Activated CD8-positive, alpha-beta T cell treated with anti-CD3 and anti-CD28 coated beads for 36 hours (primary cell): Measurements from ENCODE around the gene GSTP1. TPM values are rescaled to one million over a fixed set of nuclear protein-coding genes. Genes with fewer than 3 reads are reported as not detected.
"Not testable (repeated sequence)": the region's sequence is repeated elsewhere in the genome, so short reads cannot be mapped to it uniquely, and the experiment has no call there.

Experiments used
- ATAC-seq: fragments of 200-7000 bp; cut with Tn5 transposase; one replicate; pipeline ENCODE4 v1.10.0; 2021; ENCODE audit warnings: mild to moderate bottlenecking, moderate library complexity
- CTCF ChIA-PET: fragments of 350-600 bp; sonication (Branson Sonifier 250); formaldehyde crosslinking; loops from one replicate; lab custom pipeline; 2021; ENCODE audit warnings: antibody characterized with exemption; lab: Charles Lee
- POLR2A ChIA-PET: fragments of 350-600 bp; sonication (Branson Sonifier 250); formaldehyde crosslinking; loops from one replicate; lab custom pipeline; 2021; ENCODE audit warnings: antibody characterized with exemption; lab: Charles Lee
- DNase-seq: peaks from one replicate; pipeline ENCODE4 v3.0.0-alpha.2; 2020
- H3K27ac Mint-ChIP-seq: one replicate; pipeline ENCODE4 v1.8.0; 2021; ENCODE audit warnings: mild to moderate bottlenecking, mixed read lengths
- H3K27me3 Mint-ChIP-seq: one replicate; pipeline ENCODE4 v1.8.0; 2021; ENCODE audit warnings: mixed read lengths
- H3K36me3 Mint-ChIP-seq: one replicate; pipeline ENCODE4 v1.8.0; 2021; ENCODE audit warnings: low read depth, mixed read lengths
- H3K4me1 Mint-ChIP-seq: one replicate; pipeline ENCODE4 v1.8.0; 2021; ENCODE audit warnings: low read depth, mixed read lengths
- H3K4me3 Mint-ChIP-seq: one replicate; pipeline ENCODE4 v1.8.0; 2021; ENCODE audit warnings: mild to moderate bottlenecking, moderate library complexity, mixed read lengths
- H3K9me3 Mint-ChIP-seq: one replicate; pipeline ENCODE4 v1.8.0; 2021; ENCODE audit warnings: mixed read lengths
- CTCF ChIP-seq: fragments of 200-600 bp; IDR thresholded peaks from one replicate; pipeline ENCODE4 v1.8.0; 2022; ENCODE audit warnings: antibody characterized with exemption, mild to moderate bottlenecking
- intact Hi-C: fragments of 100-400 bp; cut with micrococcal nuclease; formaldehyde crosslinking; loops from one replicate; pipeline ENCODE4 v1.10.0; 2022
- total RNA-seq, 2 experiments: library from RNA; stranded (reverse); gene quantifications; one replicate each; pipeline ENCODE4 v1.2.3, GENCODE V29; 2021

Gene GSTP1
- total RNA-seq, 2 experiments from 2014 or later: 467 to 472 TPM

- ATAC-seq: no peak
- H3K27ac Mint-ChIP-seq: no peak overlapping the region
- intact Hi-C loops: no loop called here
- ChIA-PET CTCF (interaction anchor here (0.9 kb wide), 1 partner anchor 22 kb away, joined by 3 read pairs; no protein-coding TSS in a partner anchor), POLR2A (no interaction called here)
- no peaks in the 10 kb centered on the region for H3K9me3 Mint-ChIP-seq
- peaks cover 3% of the 10 kb centered on the region for H3K36me3 Mint-ChIP-seq
- no peaks in the 10 kb centered on the region for H3K4me1 Mint-ChIP-seq
- H3K27me3 Mint-ChIP-seq: no peaks in the 10 kb centered on the region
- TF ChIP-seq CTCF: no peak
- no peak overlapping the region for H3K4me3 Mint-ChIP-seq
- DNase-seq: no peak
Observed at GRCh38 chr11:67593565-67593905, 9.9 kb downstream of the GSTP1 start.

GRCh38 chr11:67594480-67594879 is 10.9 kb downstream of the GSTP1 start:
- TF ChIP-seq CTCF: no peak
- Mint-ChIP-seq H3K4me3 (no peak overlapping the region), H3K4me1 (no peaks in the 10 kb centered on the region), H3K27me3 (no peaks in the 10 kb centered on the region), H3K9me3 (no peaks in the 10 kb centered on the region), H3K27ac (no peak overlapping the region), H3K36me3 (no peaks in the 10 kb centered on the region)
- no peak for ATAC-seq
- ChIA-PET POLR2A (no interaction called here), CTCF (no interaction called here)
- DNase-seq: no peak
- intact Hi-C loops: no loop called here

GRCh38 chr11:67596753-67597300 is 13.2 kb downstream of the GSTP1 start:
- intact Hi-C loops: no loop called here
- ChIA-PET CTCF (no interaction called here), POLR2A (interaction anchor here (1.0 kb wide), 1 partner anchor 13 kb away, joined by 3 read pairs; no protein-coding TSS in a partner anchor)
- no peaks in the 10 kb centered on the region for H3K36me3 Mint-ChIP-seq
- no peak for ATAC-seq
- no peaks in the 10 kb centered on the region for H3K9me3 Mint-ChIP-seq
- no peak overlapping the region for H3K4me3 Mint-ChIP-seq
- peaks cover 9% of the 10 kb centered on the region for H3K4me1 Mint-ChIP-seq
- no peak overlapping the region for H3K27ac Mint-ChIP-seq
- no peak for DNase-seq
- TF ChIP-seq CTCF: no peak
- peaks cover 12% of the 10 kb centered on the region for H3K27me3 Mint-ChIP-seq

GRCh38 chr11:67597458-67597857 is 13.8 kb downstream of the GSTP1 start:
- POLR2A ChIA-PET, H3K4me1 Mint-ChIP-seq, CTCF ChIA-PET: not testable (repeated sequence)

GRCh38 chr11:67597963-67598362 is 14.4 kb downstream of the GSTP1 start:
- intact Hi-C loops, H3K4me3 Mint-ChIP-seq, DNase-seq, ATAC-seq, H3K4me1 Mint-ChIP-seq, H3K27ac Mint-ChIP-seq, H3K9me3 Mint-ChIP-seq, CTCF ChIA-PET, POLR2A ChIA-PET, H3K36me3 Mint-ChIP-seq: not testable (repeated sequence)
- peaks cover 16% of the 10 kb centered on the region for H3K27me3 Mint-ChIP-seq

More at GRCh38 chr11:67597458-67597857, 13.8 kb downstream of the GSTP1 start:
- H3K36me3 Mint-ChIP-seq, H3K4me3 Mint-ChIP-seq, H3K27ac Mint-ChIP-seq, intact Hi-C loops, H3K9me3 Mint-ChIP-seq, DNase-seq, ATAC-seq: not testable (repeated sequence)
- peaks cover 12% of the 10 kb centered on the region for H3K27me3 Mint-ChIP-seq

GRCh38 chr11:67599149-67599548 is 15.5 kb downstream of the GSTP1 start:
- DNase-seq (no peak), ATAC-seq (no peak)
- TF ChIP-seq CTCF: no peak
- H3K27me3 Mint-ChIP-seq: peaks cover 16% of the 10 kb centered on the region
- POLR2A ChIA-PET: no interaction called here
- peaks cover 9% of the 10 kb centered on the region for H3K4me1 Mint-ChIP-seq
- H3K36me3 Mint-ChIP-seq: no peaks in the 10 kb centered on the region
- H3K27ac Mint-ChIP-seq: no peak overlapping the region
- CTCF ChIA-PET: no interaction called here
- no peak overlapping the region for H3K4me3 Mint-ChIP-seq
- H3K9me3 Mint-ChIP-seq: no peaks in the 10 kb centered on the region
- intact Hi-C loops: no loop called here
